Heart left ventricle (tissue), 11 donors: ENCODE data around the gene SLC6A13. TPM values are rescaled to one million over a fixed set of nuclear protein-coding genes. Genes with fewer than 3 reads are reported as not detected.

Experiments
- polyA plus RNA-seq, 2 donors: library from polyadenylated mRNA; stranded (reverse); fragments of 200-250 nt; gene quantifications; one replicate each; pipeline ENCODE4 v1.2.3, GENCODE V29; 2013
- total RNA-seq, 9 donors: library from RNA; depleted of rRNA in 2 of 9; stranded (reverse); fragments of >200 nt in 2 of 9; fragmentation: NEBNext Ultra II Directional in 3 of 9; extraction: Animal tissue kit (Norgen Biotek cat#: 25700) in 3 of 9; gene quantifications; one replicate each; pipeline versions ENCODE4 v1.1.0 to v1.2.4, GENCODE V29; 2016 to 2023
- donor health status: ischemic (EF 13 %, LVEDD 7.1; RV severe dilation, severe dysfunction).
- donor health status: healthy with polysubstance abuse.
- donor health status: DM: no; HTN: yes; CAD: no.
- donor health status: DM: no; HTN: no; CAD: no.
- donor health status: ischemic (EF 25% LVEDD 5.7; RV mildly dilated, moderate dysfunction).
- donor health status: healthy.
- donor health status: DM: yes; HTN: yes; CAD: no.
- donor health status: PGD.
- donor health status: nonischemic (EF 23%, LVEDD 6.1; RV moderate dilation, normal function).

Gene SLC6A13
- total and polyA plus RNA-seq, 11 donors = 0.79 to 4.6 (median 2.6) TPM

Other genes with a start within 250 kb of the SLC6A13 start
- 1 to 10 TPM in 5 of 9 donors, under 1 TPM in 4; 0.49 to 3.2 (median 1.5) TPM for gene IQSEC3, start 196.1 kb downstream of the SLC6A13 start, total RNA-seq
- gene IQSEC3, start 196.1 kb downstream of the SLC6A13 start, polyA plus RNA-seq = 1 to 10 TPM in 1 of 2 donors, under 1 TPM in 1; 0.29 to 2.0 TPM
- 1 to 10 TPM in 4 of 9 donors, under 1 TPM in 4, not detected in 1; 0.63 to 3.8 (median 0.99) TPM for gene SLC6A12, start 48.7 kb downstream of the SLC6A13 start, total RNA-seq
- gene SLC6A12, start 48.7 kb downstream of the SLC6A13 start, polyA plus RNA-seq = under 1 TPM; 0.11 to 0.80 TPM
- gene KDM5A, start 126.5 kb upstream of the SLC6A13 start, total RNA-seq = 10 to 100 TPM; 21.8 to 55.6 (median 34.6) TPM
- gene KDM5A, start 126.5 kb upstream of the SLC6A13 start, polyA plus RNA-seq = 1 to 10 TPM; 4.7 to 9.3 TPM
- 1 to 10 TPM; 1.3 to 4.6 (median 2.6) TPM for gene CCDC77, start 138.8 kb upstream of the SLC6A13 start, total RNA-seq
- 1 to 10 TPM; 2.9 to 3.0 TPM for gene CCDC77, start 138.8 kb upstream of the SLC6A13 start, polyA plus RNA-seq
- gene B4GALNT3, start 197.1 kb upstream of the SLC6A13 start, total RNA-seq = 10 to 100 TPM; 19.3 to 59.4 (median 31.5) TPM
- gene B4GALNT3, start 197.1 kb upstream of the SLC6A13 start, polyA plus RNA-seq = 10 to 100 TPM; 34.6 to 38.7 TPM